ENCODE data around the gene ZNF525. TPM values are rescaled to one million over a fixed set of nuclear protein-coding genes. Genes with fewer than 3 reads are reported as not detected.
"Not testable (repeated sequence)": the region's sequence is repeated elsewhere in the genome, so short reads cannot be mapped to it uniquely, and the experiment has no call there.

ZNF525 gene
- polyA plus RNA-seq, 1 donor, result 19.1 TPM

- DNase-seq, result peak; percentile 90
Measured at GRCh38 chr19:53394974-53395839, 29.7 kb downstream of the ZNF525 start, which contains the start of gene ZNF765. Gene ZNF765, plus strand, starts transcription at chr19:53395149. Its CDS starts 2,867 bp downstream, at chr19:53398016.

- not testable (repeated sequence) for DNase-seq
Measured at GRCh38 chr19:53395840-53396524, 30.5 kb downstream of the ZNF525 start.

GRCh38 chr19:53396525-53396868, 31.0 kb downstream of the ZNF525 start:
- no peak for DNase-seq

- DNase-seq, result not testable (repeated sequence)
Measured at GRCh38 chr19:53397918-53398317, 32.4 kb downstream of the ZNF525 start.

GRCh38 chr19:53409505-53410204, 44.1 kb downstream of the ZNF525 start:
- DNase-seq, result no peak

- not testable (repeated sequence) for DNase-seq
Measured at GRCh38 chr19:53420520-53421315, 55.2 kb downstream of the ZNF525 start.

- DNase-seq, result no peak
Measured at GRCh38 chr19:53422551-53422950, 57.0 kb downstream of the ZNF525 start.

GRCh38 chr19:53423074-53423473, 57.6 kb downstream of the ZNF525 start:
- not testable (repeated sequence) for DNase-seq

GRCh38 chr19:53423680-53424079, 58.2 kb downstream of the ZNF525 start:
- not testable (repeated sequence) for DNase-seq

GRCh38 chr19:53424968-53425597, 59.6 kb downstream of the ZNF525 start:
- DNase-seq, result peak; percentile 72

- DNase-seq, result peak; percentile 87
Measured at GRCh38 chr19:53431399-53432087, 66.0 kb downstream of the ZNF525 start, which contains the start of gene ZNF761. Gene ZNF761, plus strand, starts transcription at chr19:53431984. Its CDS starts 15,285 bp downstream, at chr19:53447269.

- DNase-seq, result no peak
Measured at GRCh38 chr19:53432088-53432661, 66.7 kb downstream of the ZNF525 start.

Other genes with a start within 250 kb of the ZNF525 start
- 27.3 TPM for gene ZNF415, start 232.8 kb upstream of the ZNF525 start, polyA plus RNA-seq (ENCODE audit: insufficient read length)
- 17.3 TPM for gene ZNF347, start 206.7 kb upstream of the ZNF525 start, polyA plus RNA-seq (ENCODE audit: insufficient read length)
- 11.7 TPM for gene ZNF665, start 172.3 kb upstream of the ZNF525 start, polyA plus RNA-seq (ENCODE audit: insufficient read length)
- gene ZNF677, start 110.8 kb upstream of the ZNF525 start, polyA plus RNA-seq (ENCODE audit: insufficient read length), result 64.3 TPM
- 0.12 TPM for gene VN1R2, start 107.4 kb upstream of the ZNF525 start, polyA plus RNA-seq (ENCODE audit: insufficient read length)
- not detected for gene VN1R4, start 98.0 kb upstream of the ZNF525 start, polyA plus RNA-seq (ENCODE audit: insufficient read length)
- 11.6 TPM for gene ZNF845, start 32.0 kb upstream of the ZNF525 start, polyA plus RNA-seq (ENCODE audit: insufficient read length)
- gene ZNF765, start 29.4 kb downstream of the ZNF525 start, polyA plus RNA-seq (ENCODE audit: insufficient read length), result 14.9 TPM
- gene ZNF761, start 66.3 kb downstream of the ZNF525 start, polyA plus RNA-seq (ENCODE audit: insufficient read length), result 21.9 TPM
- gene ZNF813, start 102.0 kb downstream of the ZNF525 start, polyA plus RNA-seq (ENCODE audit: insufficient read length), result 9.4 TPM
- gene ZNF331, start 172.4 kb downstream of the ZNF525 start, polyA plus RNA-seq (ENCODE audit: insufficient read length), result 24.9 TPM

Measured in left kidney (tissue), 2 donors.